GM23338 (cell line): ENCODE data around the gene TFAP2A.

Source experiments
- EZH2 ChIP-seq: fragments of 200-600 bp; sonication (generic); IDR thresholded peaks from one replicate; pipeline ENCODE4 v1.8.0; 2017; ENCODE audit warnings: antibody characterized with exemption, mild to moderate bottlenecking, low read depth; ENCODE audit not compliant: unreplicated experiment
- TF ChIP-seq, protein P1 (sequence below), 2 experiments: fragments of 200-600 bp in 1 of 2; sonication (generic) in 1 of 2; conservative IDR thresholded peaks; 2 replicates each; pipeline versions ENCODE4 v1.5.1 to v1.6.1; 2016 to 2017; ENCODE audit warnings: antibody characterized with exemption in 2 of 2, low read depth in 2 of 2, mild to moderate bottlenecking in 2 of 2, moderate library complexity in 1 of 2

GRCh38 chr6:10382322-10382721, 32.6 kb downstream of the TFAP2A start:
- TF ChIP-seq, protein P1, sequence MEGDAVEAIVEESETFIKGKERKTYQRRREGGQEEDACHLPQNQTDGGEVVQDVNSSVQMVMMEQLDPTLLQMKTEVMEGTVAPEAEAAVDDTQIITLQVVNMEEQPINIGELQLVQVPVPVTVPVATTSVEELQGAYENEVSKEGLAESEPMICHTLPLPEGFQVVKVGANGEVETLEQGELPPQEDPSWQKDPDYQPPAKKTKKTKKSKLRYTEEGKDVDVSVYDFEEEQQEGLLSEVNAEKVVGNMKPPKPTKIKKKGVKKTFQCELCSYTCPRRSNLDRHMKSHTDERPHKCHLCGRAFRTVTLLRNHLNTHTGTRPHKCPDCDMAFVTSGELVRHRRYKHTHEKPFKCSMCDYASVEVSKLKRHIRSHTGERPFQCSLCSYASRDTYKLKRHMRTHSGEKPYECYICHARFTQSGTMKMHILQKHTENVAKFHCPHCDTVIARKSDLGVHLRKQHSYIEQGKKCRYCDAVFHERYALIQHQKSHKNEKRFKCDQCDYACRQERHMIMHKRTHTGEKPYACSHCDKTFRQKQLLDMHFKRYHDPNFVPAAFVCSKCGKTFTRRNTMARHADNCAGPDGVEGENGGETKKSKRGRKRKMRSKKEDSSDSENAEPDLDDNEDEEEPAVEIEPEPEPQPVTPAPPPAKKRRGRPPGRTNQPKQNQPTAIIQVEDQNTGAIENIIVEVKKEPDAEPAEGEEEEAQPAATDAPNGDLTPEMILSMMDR (conservative IDR thresholded peaks at IDR 0.05; ENCODE audit: low read depth in 2 of 2): no peak
- TF ChIP-seq EZH2: peak; percentile 87
